NCI-H2107 treated with DMSO at 0.1 percent for 48 hours (cell line): ENCODE results near the gene PKNOX2.

Source experiments
- DNase-seq: peaks from one replicate; lab custom pipeline; 2025; ENCODE audit not compliant: unreplicated experiment; lab: John Stamatoyannopoulos, UW

PKNOX2 gene

GRCh38 chr11:125463590-125464269 is 299.2 kb downstream of the PKNOX2 start:
- DNase-seq: no peak

- DNase-seq: no peak
Measured at GRCh38 chr11:125464270-125464662, 299.7 kb downstream of the PKNOX2 start.

- DNase-seq: no peak
Measured at GRCh38 chr11:125464666-125465065, 300.1 kb downstream of the PKNOX2 start.

GRCh38 chr11:125465255-125465654 is 300.7 kb downstream of the PKNOX2 start:
- DNase-seq: no peak

- DNase-seq: no peak
Measured at GRCh38 chr11:125465701-125466100, 301.1 kb downstream of the PKNOX2 start.

- no peak for DNase-seq
Measured at GRCh38 chr11:125468025-125468424, 303.5 kb downstream of the PKNOX2 start.

GRCh38 chr11:125468852-125469251 is 304.3 kb downstream of the PKNOX2 start:
- no peak for DNase-seq

GRCh38 chr11:125470355-125470754 is 305.8 kb downstream of the PKNOX2 start:
- DNase-seq: no peak

GRCh38 chr11:125476721-125477120 is 312.2 kb downstream of the PKNOX2 start:
- DNase-seq: no peak

GRCh38 chr11:125479137-125479536 is 314.6 kb downstream of the PKNOX2 start:
- DNase-seq: no peak

GRCh38 chr11:125481531-125481930 is 317.0 kb downstream of the PKNOX2 start:
- no peak for DNase-seq
